Measurements from ENCODE around the gene ERG28. TPM values are rescaled to one million over a fixed set of nuclear protein-coding genes. Genes with fewer than 3 reads are reported as not detected.
A peak's percentile ranks its signal among the peaks of the same experiment; 100 is the strongest.

Gene ERG28
- total RNA-seq, 3 donors from 2014 or later (not counting 1 experiment from before 2014, with no cell fraction given): 10.5 to 11.1 (median 10.9) TPM

DNA sequence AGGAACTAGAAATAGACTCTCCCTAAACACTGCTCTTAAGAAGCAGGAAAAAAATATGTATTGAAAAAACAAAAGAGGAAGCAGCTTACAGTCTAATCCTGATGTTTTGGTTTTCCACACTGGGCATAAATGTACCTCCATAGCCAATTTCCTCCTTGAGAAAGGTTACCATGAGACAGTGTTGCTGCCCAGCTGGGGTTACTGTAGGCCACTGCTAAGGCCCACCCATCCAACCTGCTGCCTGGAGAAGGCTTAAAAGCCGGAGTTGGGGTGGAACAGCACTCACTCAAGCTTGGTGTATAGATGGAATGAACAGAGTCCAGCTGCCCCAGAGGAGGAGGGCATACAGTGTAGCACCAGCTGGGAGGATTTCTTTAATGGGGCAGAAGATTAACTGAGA lies 41.1 kb downstream of the ERG28 start:
- H3K36me3 ChIP-seq (ENCODE audit: control insufficient read depth, insufficient read depth, low read length): no peaks in the 10 kb centered on the region
- 82% methylated on average over 1 of the region's 1 CpG for WGBS (ENCODE audit: insufficient coverage)
- H3K9me3 ChIP-seq (ENCODE audit: control insufficient read depth, insufficient read depth, low read length): no peaks in the 10 kb centered on the region
- peaks cover 5% of the 10 kb centered on the region for H3K4me1 ChIP-seq (ENCODE audit: control insufficient read depth, insufficient read depth, low read length)
- H3K27me3 ChIP-seq (ENCODE audit: control insufficient read depth, insufficient read depth, low read length): no peaks in the 10 kb centered on the region
- H3K27me3 Mint-ChIP-seq (ENCODE audit: low read depth in 2 of 2): no peaks in the 10 kb centered on the region
- H3K9me3 Mint-ChIP-seq: no peaks in the 10 kb centered on the region
- intact Hi-C loops (cut with micrococcal nuclease): no loop called here
- ATAC-seq (no peak), DNase-seq (no peak)
- no peak overlapping the region for H3K4me3 ChIP-seq (ENCODE audit: low read length)
- no peaks in the 10 kb centered on the region for H3K4me1 Mint-ChIP-seq
- no peaks in the 10 kb centered on the region for H3K36me3 Mint-ChIP-seq
- H3K27ac ChIP-seq (ENCODE audit: low read length): no peak overlapping the region
- TF ChIP-seq, protein P1, sequence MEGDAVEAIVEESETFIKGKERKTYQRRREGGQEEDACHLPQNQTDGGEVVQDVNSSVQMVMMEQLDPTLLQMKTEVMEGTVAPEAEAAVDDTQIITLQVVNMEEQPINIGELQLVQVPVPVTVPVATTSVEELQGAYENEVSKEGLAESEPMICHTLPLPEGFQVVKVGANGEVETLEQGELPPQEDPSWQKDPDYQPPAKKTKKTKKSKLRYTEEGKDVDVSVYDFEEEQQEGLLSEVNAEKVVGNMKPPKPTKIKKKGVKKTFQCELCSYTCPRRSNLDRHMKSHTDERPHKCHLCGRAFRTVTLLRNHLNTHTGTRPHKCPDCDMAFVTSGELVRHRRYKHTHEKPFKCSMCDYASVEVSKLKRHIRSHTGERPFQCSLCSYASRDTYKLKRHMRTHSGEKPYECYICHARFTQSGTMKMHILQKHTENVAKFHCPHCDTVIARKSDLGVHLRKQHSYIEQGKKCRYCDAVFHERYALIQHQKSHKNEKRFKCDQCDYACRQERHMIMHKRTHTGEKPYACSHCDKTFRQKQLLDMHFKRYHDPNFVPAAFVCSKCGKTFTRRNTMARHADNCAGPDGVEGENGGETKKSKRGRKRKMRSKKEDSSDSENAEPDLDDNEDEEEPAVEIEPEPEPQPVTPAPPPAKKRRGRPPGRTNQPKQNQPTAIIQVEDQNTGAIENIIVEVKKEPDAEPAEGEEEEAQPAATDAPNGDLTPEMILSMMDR (IDR thresholded peaks at IDR 0.05): no peak
- no peak overlapping the region for H3K4me3 Mint-ChIP-seq
- no peak overlapping the region for H3K27ac Mint-ChIP-seq

DNA sequence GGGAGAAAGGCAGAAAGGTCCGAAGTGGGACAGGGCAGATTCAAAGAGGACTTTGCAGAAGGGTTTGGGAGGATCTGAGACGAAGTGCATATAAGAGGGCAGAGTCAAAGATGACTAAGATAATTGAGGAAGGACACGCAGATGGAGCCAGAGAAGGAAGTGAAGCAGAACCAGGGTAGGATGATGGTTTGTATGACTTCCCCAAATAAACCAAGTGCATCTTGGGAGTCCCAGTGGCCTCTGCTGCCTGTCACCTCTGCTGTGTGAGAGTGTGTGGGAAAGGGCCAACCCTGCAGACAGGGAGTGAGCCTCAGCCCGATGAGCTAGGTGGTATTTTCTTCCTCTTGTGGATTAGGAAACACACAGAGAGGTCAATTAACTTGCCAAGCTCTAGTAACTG lies 45.5 kb downstream of the ERG28 start:
- H3K4me3 ChIP-seq (ENCODE audit: low read length): no peak overlapping the region
- H3K36me3 ChIP-seq (ENCODE audit: control insufficient read depth, insufficient read depth, low read length): no peaks in the 10 kb centered on the region
- peak overlapping the region; percentile 27 for H3K27ac ChIP-seq (ENCODE audit: low read length)
- peak; percentile 55 to 66 (median 60) for ATAC-seq
- Mint-ChIP-seq H3K4me3 (no peak overlapping the region), H3K27me3 (ENCODE audit: low read depth in 2 of 2) (no peaks in the 10 kb centered on the region), H3K27ac (no peak overlapping the region), H3K9me3 (no peaks in the 10 kb centered on the region), H3K4me1 (no peaks in the 10 kb centered on the region), H3K36me3 (no peaks in the 10 kb centered on the region)
- peaks cover 8% of the 10 kb centered on the region for H3K4me1 ChIP-seq (ENCODE audit: control insufficient read depth, insufficient read depth, low read length)
- WGBS (ENCODE audit: insufficient coverage): 33% methylated on average over 4 of the region's 4 CpGs
- intact Hi-C loops (cut with micrococcal nuclease): no loop called here
- DNase-seq: peak in 1 of 2 donors; percentile 6
- TF ChIP-seq, protein P1 (IDR thresholded peaks at IDR 0.05): no peak
- no peaks in the 10 kb centered on the region for H3K27me3 ChIP-seq (ENCODE audit: control insufficient read depth, insufficient read depth, low read length)
- no peaks in the 10 kb centered on the region for H3K9me3 ChIP-seq (ENCODE audit: control insufficient read depth, insufficient read depth, low read length)

DNA sequence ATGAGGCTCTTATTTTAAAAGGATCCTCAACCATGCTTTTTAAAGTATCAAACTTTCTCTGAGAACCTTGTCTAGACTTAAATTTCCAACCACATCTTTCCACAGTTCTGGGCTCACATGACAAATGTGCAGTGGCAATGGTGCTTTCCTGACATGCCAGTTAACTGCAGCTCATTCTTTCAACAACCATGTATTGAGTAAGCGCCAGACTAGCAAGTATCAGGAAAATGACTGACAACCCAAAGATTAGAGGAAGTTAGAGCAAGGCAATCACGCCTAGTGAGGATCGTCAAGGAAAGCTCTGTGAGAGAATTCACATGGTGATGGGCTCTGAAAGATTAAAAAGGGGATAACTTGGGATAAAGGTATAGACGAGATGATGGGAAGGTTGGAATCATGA lies 46.5 kb downstream of the ERG28 start:
- 69% methylated on average over 4 of the region's 4 CpGs for WGBS (ENCODE audit: insufficient coverage)
- no peak overlapping the region for H3K4me3 Mint-ChIP-seq

DNA sequence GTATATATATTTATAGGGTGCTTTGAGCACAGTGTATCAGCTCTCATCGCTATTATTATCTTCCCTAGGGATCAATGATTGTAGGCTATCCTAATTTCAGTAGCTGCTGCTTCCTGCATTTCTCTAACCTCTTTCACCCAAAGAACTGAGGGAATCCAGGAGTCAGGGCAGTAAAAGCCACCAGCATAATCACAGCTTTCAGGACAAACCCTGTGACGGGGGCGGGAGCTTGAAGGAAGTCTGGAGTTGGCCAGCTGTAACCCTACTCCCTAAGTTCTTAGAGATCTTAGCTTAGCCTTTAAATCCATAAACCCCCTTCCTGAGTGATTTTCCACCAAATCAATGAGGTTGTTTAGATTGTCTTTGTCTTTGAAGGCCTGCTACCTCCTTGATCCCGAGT lies 48.5 kb downstream of the ERG28 start:
- H3K36me3 ChIP-seq (ENCODE audit: control insufficient read depth, insufficient read depth, low read length): no peaks in the 10 kb centered on the region
- H3K4me1 ChIP-seq (ENCODE audit: control insufficient read depth, insufficient read depth, low read length): peaks cover 8% of the 10 kb centered on the region
- intact Hi-C loops (cut with micrococcal nuclease): no loop called here
- no peaks in the 10 kb centered on the region for H3K27me3 ChIP-seq (ENCODE audit: control insufficient read depth, insufficient read depth, low read length)
- no peak for DNase-seq
- no peak for ATAC-seq
- H3K9me3 ChIP-seq (ENCODE audit: control insufficient read depth, insufficient read depth, low read length): no peaks in the 10 kb centered on the region
- no peak overlapping the region for H3K4me3 ChIP-seq (ENCODE audit: low read length)
- no peak overlapping the region for H3K27ac Mint-ChIP-seq
- no peaks in the 10 kb centered on the region for H3K36me3 Mint-ChIP-seq
- H3K27me3 Mint-ChIP-seq (ENCODE audit: low read depth in 2 of 2): no peaks in the 10 kb centered on the region
- TF ChIP-seq, protein P1 (IDR thresholded peaks at IDR 0.05): no peak
- H3K4me3 Mint-ChIP-seq: no peak overlapping the region
- H3K9me3 Mint-ChIP-seq: no peaks in the 10 kb centered on the region
- no peak overlapping the region for H3K27ac ChIP-seq (ENCODE audit: low read length)
- H3K4me1 Mint-ChIP-seq: no peaks in the 10 kb centered on the region
- WGBS (ENCODE audit: insufficient coverage): 93% methylated on average over 4 of the region's 4 CpGs

More for the DNA sequence above, 46.5 kb downstream of the ERG28 start:
- Histone ChIP-seq H3K36me3 (ENCODE audit: control insufficient read depth, insufficient read depth, low read length) (no peaks in the 10 kb centered on the region), H3K27me3 (ENCODE audit: control insufficient read depth, insufficient read depth, low read length) (no peaks in the 10 kb centered on the region), H3K4me3 (ENCODE audit: low read length) (no peak overlapping the region), H3K4me1 (ENCODE audit: control insufficient read depth, insufficient read depth, low read length) (peaks cover 8% of the 10 kb centered on the region), H3K9me3 (ENCODE audit: control insufficient read depth, insufficient read depth, low read length) (no peaks in the 10 kb centered on the region), H3K27ac (ENCODE audit: low read length) (no peak overlapping the region)
- DNase-seq: no peak
- TF ChIP-seq, protein P1 (IDR thresholded peaks at IDR 0.05): no peak
- peak overlapping the region in 1 of 2 donors; percentile 1 for H3K27ac Mint-ChIP-seq
- no peaks in the 10 kb centered on the region for H3K36me3 Mint-ChIP-seq
- ATAC-seq: no peak
- H3K27me3 Mint-ChIP-seq (ENCODE audit: low read depth in 2 of 2): no peaks in the 10 kb centered on the region
- H3K9me3 Mint-ChIP-seq: no peaks in the 10 kb centered on the region
- intact Hi-C loops (cut with micrococcal nuclease): no loop called here
- no peaks in the 10 kb centered on the region for H3K4me1 Mint-ChIP-seq
